ENCODE results near the gene ARSG. TPM values are rescaled to one million over a fixed set of nuclear protein-coding genes. Genes with fewer than 3 reads are reported as not detected.

ARSG gene
- total and polyA plus RNA-seq, 2 of the 8 experiments (the other 6 are each of a cell fraction or from before 2014, with no cell fraction given), result 3.3 to 4.0 TPM

GRCh38 chr17:68450801-68451200, 159.5 kb downstream of the ARSG start:
- no peak overlapping the region for H3K14ac ChIP-seq (ENCODE audit: insufficient read length)
- no peaks in the 10 kb centered on the region for H3K9me3 ChIP-seq (ENCODE audit: insufficient read depth in 2 of 2, low read depth in 1 of 2, low read length in 1 of 2)
- no peak overlapping the region for H3K4ac ChIP-seq (replicated peaks; ENCODE audit: insufficient read length, low read depth, low read length)
- H2AFZ ChIP-seq (ENCODE audit: low read length), result no peak overlapping the region
- FAIRE-seq, result no peak
- no peak for DNase-seq (ENCODE audit: low read depth in 1 of 2, low spot score in 2 of 2)
- H3K4me1 ChIP-seq (replicated peaks in 1 of 4; ENCODE audit: control insufficient read depth in 3 of 4, insufficient read depth in 4 of 4, low read length in 3 of 4), result no peaks in the 10 kb centered on the region; a peak in 1 of 7 replicates
- no peak overlapping the region for H2BK12ac ChIP-seq (ENCODE audit: low read depth, low read length)
- no peak overlapping the region for H3K27ac ChIP-seq (ENCODE audit: low read depth, low read length)
- H3K23ac ChIP-seq (ENCODE audit: insufficient read length), result no peak overlapping the region
- H3K27me3 ChIP-seq (replicated peaks in 1 of 4; ENCODE audit: control insufficient read depth in 3 of 4, extremely low read depth in 1 of 4, insufficient read depth in 3 of 4, low read length in 3 of 4), result no peaks in the 10 kb centered on the region
- H3K18ac ChIP-seq (ENCODE audit: extremely low read depth, low read length), result no peak overlapping the region
- no peak overlapping the region for H3K56ac ChIP-seq (replicated peaks; ENCODE audit: insufficient read length, low read depth, low read length)
- POLR2A ChIA-PET (ENCODE audit: partially characterized antibody), result no interaction called here
- no peaks in the 10 kb centered on the region for H3K79me1 ChIP-seq (ENCODE audit: low read depth, low read length)
- no peak overlapping the region for H2BK15ac ChIP-seq (ENCODE audit: low read length)
- no peaks in the 10 kb centered on the region for H4K20me1 ChIP-seq (replicated peaks in 1 of 2; ENCODE audit: control insufficient read depth in 1 of 2, insufficient read depth in 2 of 2, low read length in 2 of 2)
- no peak overlapping the region for H4K8ac ChIP-seq (ENCODE audit: extremely low read depth, insufficient read depth, low read length)
- H3K23me2 ChIP-seq (ENCODE audit: low read depth, low read length), result no peaks in the 10 kb centered on the region
- no peak overlapping the region for H2BK5ac ChIP-seq (ENCODE audit: low read depth, low read length)
- no peaks in the 10 kb centered on the region for H3K79me2 ChIP-seq (ENCODE audit: control insufficient read depth in 1 of 2, insufficient read depth in 2 of 2, low read length in 2 of 2)
- peaks cover 0 to 6% (median under 1%) of the 10 kb centered on the region in 4 experiments; a peak in 1 of 8 replicates for H3K36me3 ChIP-seq (ENCODE audit: control insufficient read depth in 2 of 4, insufficient read depth in 4 of 4, low read length in 3 of 4)
- TF ChIP-seq BCL11A (IDR thresholded peaks at IDR 0.05; ENCODE audit: low read depth in 2 of 2, low read length in 2 of 2), result no peak
- no peak for TF ChIP-seq CBX5 (IDR thresholded peaks at IDR 0.05; ENCODE audit: low read depth, low read length)
- no peak for TF ChIP-seq YY1 (IDR thresholded peaks at IDR 0.05; ENCODE audit: low read depth, low read length)
- TF ChIP-seq RAD21 (IDR thresholded peaks at IDR 0.05 in 1 of 2, conservative IDR thresholded peaks at IDR 0.05 in 1 of 2; ENCODE audit: low read depth in 2 of 2, low read length in 2 of 2), result no peak
- no peak overlapping the region for H2BK120ac ChIP-seq (replicated peaks; ENCODE audit: low read depth, low read length)
- no peak overlapping the region for H2BK20ac ChIP-seq (ENCODE audit: low read length)
- no peak overlapping the region for H4K91ac ChIP-seq (replicated peaks; ENCODE audit: insufficient read length, low read length)
- H4K5ac ChIP-seq (ENCODE audit: insufficient read length, low read depth, low read length), result no peak overlapping the region
- H2AK5ac ChIP-seq (ENCODE audit: low read depth, low read length), result no peak overlapping the region
- H3K4me3 ChIP-seq (ENCODE audit: extremely low read depth in 1 of 4, insufficient read depth in 2 of 4, low read depth in 3 of 4, low read length in 4 of 4), result no peak overlapping the region
- CTCF ChIA-PET (ENCODE audit: partially characterized antibody), result interaction anchor here (0.7 to 1.6 kb wide), 5 partner anchors 10 to 52 kb away, joined by 3 to 4 read pairs (median 3); no protein-coding TSS in a partner anchor
- H3K4me2 ChIP-seq (ENCODE audit: insufficient read depth in 1 of 2, low read depth in 2 of 2, low read length in 2 of 2), result no peak overlapping the region
- WGBS, 2 experiments (ENCODE audit: extremely low coverage in 1 of 2, insufficient coverage in 1 of 2, insufficient read length in 1 of 2, insufficient replicate concordance in 2 of 2, low coverage in 1 of 2, low lambda C conversion rate in 2 of 2, missing lambda C conversion rate in 1 of 2), result 90% methylated on average over 14 of the region's 14 CpGs; no CpG with 5 or more reads in 1 of the 2 experiments
- no peak overlapping the region for H3K9ac ChIP-seq (replicated peaks in 1 of 4; ENCODE audit: extremely low read depth in 1 of 4, low read depth in 3 of 4, low read length in 3 of 4)

Data from H1 (cell line).